Right lobe of liver (tissue), 6 donors: Measurements from ENCODE around the gene FAAP20. TPM values are rescaled to one million over a fixed set of nuclear protein-coding genes. Genes with fewer than 3 reads are reported as not detected.

Experiments
- ATAC-seq, 4 donors: fragments of 200-7000 bp; cut with Tn5 transposase; one replicate each; pipeline ENCODE4 v1.9.1; 2020; ENCODE audit warnings: mild to moderate bottlenecking in 4 of 4, moderate library complexity in 4 of 4
- DNase-seq, 3 donors: peaks; one replicate each; pipeline ENCODE4 v3.0.0-alpha.2; 2020
- H3K27ac ChIP-seq, 3 donors: fragments of 200-600 bp; one replicate each; pipeline ENCODE4 v1.8.0; 2022
- H3K27me3 ChIP-seq, 2 donors: fragments of 200-600 bp; one replicate each; pipeline ENCODE4 v1.8.0; 2022
- H3K36me3 ChIP-seq, 4 donors: fragments of 200-600 bp; sonication (generic) in 1 of 4; one replicate each; pipeline versions ENCODE4 v1.5.1 to v1.8.0; 2017 to 2022; ENCODE audit warnings: control low read depth in 1 of 4
- H3K4me1 ChIP-seq, 4 donors: fragments of 200-600 bp; sonication (generic) in 1 of 4; one replicate each; pipeline versions ENCODE4 v1.5.1 to v1.8.0; 2017 to 2022; ENCODE audit warnings: control low read depth in 1 of 4
- H3K4me3 ChIP-seq, 3 donors: fragments of 200-600 bp; one replicate each; pipeline ENCODE4 v1.8.0; 2022
- H3K9me3 ChIP-seq, 4 donors: fragments of 200-600 bp; sonication (generic) in 1 of 4; one replicate each; pipeline versions ENCODE4 v1.5.1 to v1.8.0; 2017 to 2022; ENCODE audit warnings: control low read depth in 1 of 4
- POLR2A ChIP-seq: fragments of 450-650 bp; IDR thresholded peaks from one replicate; pipeline ENCODE4 v1.6.1; 2017; ENCODE audit warnings: antibody characterized with exemption, mild to moderate bottlenecking
- whole genome bisulfite sequencing: methylation state at CpG from one replicate; pipeline ENCODE4 v1.1.6; 2018; ENCODE audit warnings: low coverage, low lambda C conversion rate; ENCODE audit not compliant: insufficient coverage; ENCODE audit errors: missing lambda C conversion rate; 5-methylcytosine and 5-hydroxymethylcytosine counted together
- intact Hi-C, 2 donors: fragments of 100-400 bp; cut with DNase I; formaldehyde crosslinking; loops; one replicate each; pipeline versions ENCODE4 v1.11.2 to v1.14.1; 2022
- total RNA-seq, 6 experiments: library from RNA; depleted of rRNA in 2 of 6; stranded (reverse); fragments of >200 nt in 2 of 6; fragmentation: NEBNext Ultra II Directional in 3 of 6; extraction: Animal tissue kit (Norgen Biotek cat#: 25700) in 3 of 6; gene quantifications; one replicate each; pipeline versions ENCODE4 v1.1.0 to v1.2.4, GENCODE V29; 2016 to 2023
- TF ChIP-seq, protein P1 (sequence below), 4 donors: fragments of 200-600 bp in 3 of 4; fragments of 450-650 bp in 1 of 4; IDR thresholded peaks; one replicate each; pipeline versions ENCODE4 v1.5.1 to v1.8.0; 2016 to 2022; ENCODE audit warnings: antibody characterized with exemption in 4 of 4, mild to moderate bottlenecking in 2 of 4
- donor health status: DM: no; HTN: yes; CAD: no.
- donor health status: DM: no; HTN: no; CAD: no.
- donor health status: DM: no; HTN: no; CAD: no.
- donor health status: DM: no; HTN: yes; CAD: no.
- donor health status: DM: no; HTN: yes; CAD: no.

Gene FAAP20
- total RNA-seq, 6 experiments from 2014 or later, result 18.9 to 26.0 (median 24.4) TPM

DNA sequence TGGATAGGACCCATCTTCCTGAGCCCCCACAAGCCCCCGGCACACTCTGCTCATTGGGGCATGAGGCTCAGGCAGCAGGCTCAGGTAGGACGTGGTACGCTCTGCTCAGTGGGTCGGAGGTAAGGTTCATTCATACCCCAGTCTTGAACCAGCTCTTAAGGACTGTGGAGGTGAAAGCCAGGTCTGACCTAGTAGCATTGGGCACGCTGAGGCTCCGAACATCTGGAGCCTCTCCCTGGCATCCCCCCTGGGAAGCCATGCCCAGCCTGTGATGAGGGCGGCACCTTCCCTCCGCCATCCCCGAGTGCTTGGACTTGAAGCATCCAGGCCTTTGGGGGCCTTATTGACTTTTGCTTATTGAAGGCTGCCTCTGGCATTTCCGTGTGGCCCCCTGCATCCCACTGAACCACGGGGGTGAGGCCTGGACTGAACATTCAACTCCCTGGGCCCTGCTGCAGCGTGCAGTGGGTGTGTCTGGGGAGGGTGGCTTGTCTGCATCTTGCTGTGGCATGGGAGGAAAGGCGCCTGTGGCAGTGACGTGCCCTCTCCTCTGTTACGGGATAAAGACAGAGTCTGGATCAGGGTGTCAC is 50.0 kb downstream of the FAAP20 start:
- intact Hi-C loops, result no loop called here
- H3K27me3 ChIP-seq, result no peaks in the 10 kb centered on the region
- H3K4me3 ChIP-seq, result no peak overlapping the region
- H3K9me3 ChIP-seq, result no peaks in the 10 kb centered on the region
- TF ChIP-seq POLR2A, result no peak
- TF ChIP-seq, protein P1, sequence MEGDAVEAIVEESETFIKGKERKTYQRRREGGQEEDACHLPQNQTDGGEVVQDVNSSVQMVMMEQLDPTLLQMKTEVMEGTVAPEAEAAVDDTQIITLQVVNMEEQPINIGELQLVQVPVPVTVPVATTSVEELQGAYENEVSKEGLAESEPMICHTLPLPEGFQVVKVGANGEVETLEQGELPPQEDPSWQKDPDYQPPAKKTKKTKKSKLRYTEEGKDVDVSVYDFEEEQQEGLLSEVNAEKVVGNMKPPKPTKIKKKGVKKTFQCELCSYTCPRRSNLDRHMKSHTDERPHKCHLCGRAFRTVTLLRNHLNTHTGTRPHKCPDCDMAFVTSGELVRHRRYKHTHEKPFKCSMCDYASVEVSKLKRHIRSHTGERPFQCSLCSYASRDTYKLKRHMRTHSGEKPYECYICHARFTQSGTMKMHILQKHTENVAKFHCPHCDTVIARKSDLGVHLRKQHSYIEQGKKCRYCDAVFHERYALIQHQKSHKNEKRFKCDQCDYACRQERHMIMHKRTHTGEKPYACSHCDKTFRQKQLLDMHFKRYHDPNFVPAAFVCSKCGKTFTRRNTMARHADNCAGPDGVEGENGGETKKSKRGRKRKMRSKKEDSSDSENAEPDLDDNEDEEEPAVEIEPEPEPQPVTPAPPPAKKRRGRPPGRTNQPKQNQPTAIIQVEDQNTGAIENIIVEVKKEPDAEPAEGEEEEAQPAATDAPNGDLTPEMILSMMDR (IDR thresholded peaks at IDR 0.05), result no peak
- DNase-seq (no peak), ATAC-seq (no peak)
- H3K36me3 ChIP-seq, result peaks cover 0 to 8% (median 0%) of the 10 kb centered on the region in 4 donors
- H3K27ac ChIP-seq, result no peak overlapping the region
- 96% methylated on average over 4 of the region's 15 CpGs for WGBS
- H3K4me1 ChIP-seq, result no peaks in the 10 kb centered on the region

DNA sequence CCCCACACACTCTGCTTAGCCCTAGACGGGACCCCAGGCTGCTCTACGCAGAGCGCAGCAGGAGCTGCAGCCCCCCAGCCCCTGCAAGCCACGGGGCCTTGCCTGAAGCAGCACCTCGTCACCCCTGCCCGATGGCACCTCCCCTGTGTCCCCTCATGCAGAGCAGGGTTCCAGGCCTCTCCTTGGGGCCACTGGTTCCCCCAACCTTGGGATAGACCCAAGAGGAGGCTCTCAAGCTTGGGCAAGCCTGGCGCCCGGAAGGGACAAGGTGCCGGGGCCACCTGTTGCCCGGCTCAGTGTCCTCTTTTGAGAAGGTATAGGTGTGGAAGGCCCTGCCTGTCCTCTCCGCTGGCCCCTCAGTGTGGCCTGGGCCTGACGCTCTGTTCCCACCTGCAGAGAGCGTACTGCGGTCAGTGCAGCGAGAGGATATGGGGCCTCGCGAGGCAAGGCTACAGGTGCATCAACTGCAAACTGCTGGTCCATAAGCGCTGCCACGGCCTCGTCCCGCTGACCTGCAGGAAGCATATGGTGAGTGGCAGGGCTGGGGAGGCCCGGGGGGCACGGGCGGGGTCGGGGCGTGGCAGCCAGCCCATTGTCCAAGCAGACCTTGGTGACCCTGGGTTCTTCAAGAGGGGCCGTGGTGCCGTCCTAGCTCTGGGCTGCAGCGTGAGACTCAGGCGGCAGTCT is 50.6 kb downstream of the FAAP20 start:
- H3K27ac ChIP-seq, result no peak overlapping the region
- intact Hi-C loops, result no loop called here
- peak in 1 of 4 donors; percentile 6 for ATAC-seq
- no peak for TF ChIP-seq POLR2A
- TF ChIP-seq, protein P1 (IDR thresholded peaks at IDR 0.05), result no peak
- no peaks in the 10 kb centered on the region for H3K9me3 ChIP-seq
- H3K36me3 ChIP-seq, result peaks cover 0 to 8% (median 0%) of the 10 kb centered on the region in 4 donors
- H3K4me3 ChIP-seq, result no peak overlapping the region
- DNase-seq, result peak in 1 of 3 donors; percentile 39
- WGBS, result no CpG with 5 or more reads among the region's 30 CpGs
- H3K4me1 ChIP-seq, result no peaks in the 10 kb centered on the region
- no peaks in the 10 kb centered on the region for H3K27me3 ChIP-seq

DNA sequence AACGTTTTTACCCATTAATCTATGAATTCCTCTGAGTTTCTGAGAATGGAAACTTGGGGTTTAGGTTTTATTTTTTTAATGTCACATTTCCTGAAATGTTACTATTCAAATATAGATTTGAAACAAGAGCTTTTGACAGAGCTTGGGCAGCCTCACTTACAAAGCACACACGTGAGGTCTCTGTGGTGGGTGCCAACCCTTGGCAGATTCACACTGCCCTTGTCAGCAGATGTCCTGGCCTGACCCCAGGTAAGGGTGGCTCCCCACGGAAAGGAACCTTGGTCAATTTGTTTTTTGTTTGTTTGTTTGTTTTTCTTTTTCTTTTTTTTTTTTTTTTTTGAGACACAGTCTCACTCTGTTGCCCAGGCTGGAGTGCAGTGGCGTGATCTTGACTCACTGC is 53.5 kb downstream of the FAAP20 start:
- intact Hi-C loops, result no loop called here
- 68% methylated on average over 4 of the region's 4 CpGs for WGBS
- Histone ChIP-seq H3K27me3 (no peaks in the 10 kb centered on the region), H3K4me1 (no peaks in the 10 kb centered on the region), H3K9me3 (no peaks in the 10 kb centered on the region), H3K36me3 (peaks cover 0 to under 1% (median 0%) of the 10 kb centered on the region in 4 donors), H3K4me3 (no peak overlapping the region), H3K27ac (no peak overlapping the region)
- ATAC-seq (no peak), DNase-seq (peak in 1 of 3 donors; percentile 20)
- TF ChIP-seq, protein P1 (IDR thresholded peaks at IDR 0.05), result no peak
- no peak for TF ChIP-seq POLR2A

Other genes starting within 250 kb of the FAAP20 start
- gene CFAP74, start 191.0 kb downstream of the FAAP20 start, total RNA-seq, result 1 to 10 TPM in 2 of 6 experiments, under 1 TPM in 3, not detected in 1; 0.16 to 3.5 (median 0.32) TPM
- gene GABRD, start 175.4 kb downstream of the FAAP20 start, total RNA-seq, result under 1 TPM in 1 of 6 experiments, not detected in 5; 0.55 TPM
- gene PRKCZ, start 144.4 kb downstream of the FAAP20 start, total RNA-seq, result 10 to 100 TPM; 10.3 to 20.1 (median 15.8) TPM
- 10 to 100 TPM; 23.7 to 84.8 (median 31.4) TPM for gene SKI, start 33.5 kb upstream of the FAAP20 start, total RNA-seq
- 1 to 10 TPM; 3.1 to 7.1 (median 4.5) TPM for gene MORN1, start 196.8 kb upstream of the FAAP20 start, total RNA-seq
- 100 to 1,000 TPM in 4 of 6 experiments, 10 to 100 TPM in 2; 76.5 to 166 (median 122) TPM for gene RER1, start 197.1 kb upstream of the FAAP20 start, total RNA-seq
- 10 to 100 TPM in 3 of 6 experiments, 1 to 10 TPM in 3; 7.4 to 24.3 (median 10.5) TPM for gene PEX10, start 217.8 kb upstream of the FAAP20 start, total RNA-seq